HEK293 (cell line): ENCODE results near the gene UMOD.

Source experiments
- KLF7 ChIP-seq: fragments of 450-650 bp; formaldehyde crosslinking; IDR thresholded peaks from 2 replicates; pipeline ENCODE4 v1.5.1; 2016; ENCODE audit warnings: missing biosample characterization, missing genetic modification characterization, borderline replicate concordance
- ZBTB48 ChIP-seq: fragments of 450-650 bp; formaldehyde crosslinking; IDR thresholded peaks from 2 replicates; pipeline ENCODE4 v1.5.1; 2016; ENCODE audit warnings: missing biosample characterization, missing genetic modification characterization
- ZNF24 ChIP-seq: fragments of 450-650 bp; formaldehyde crosslinking; IDR thresholded peaks from 2 replicates; pipeline ENCODE4 v1.5.1; 2016; ENCODE audit warnings: missing biosample characterization, missing genetic modification characterization
- ZNF701 ChIP-seq: fragments of 450-650 bp; formaldehyde crosslinking; IDR thresholded peaks from 2 replicates; pipeline ENCODE4 v1.5.1; 2016; ENCODE audit warnings: missing biosample characterization, missing genetic modification characterization
- ZXDB ChIP-seq: fragments of 450-650 bp; formaldehyde crosslinking; IDR thresholded peaks from 2 replicates; pipeline ENCODE4 v1.5.1; 2016; ENCODE audit warnings: missing biosample characterization, missing genetic modification characterization
- TF ChIP-seq, protein P1 (sequence below): fragments of 450-650 bp; formaldehyde crosslinking; IDR thresholded peaks from 2 replicates; pipeline ENCODE4 v1.5.1; 2016; ENCODE audit warnings: missing biosample characterization, missing genetic modification characterization
- TF ChIP-seq, protein P2 (sequence below): fragments of 450-650 bp; formaldehyde crosslinking; IDR thresholded peaks from 2 replicates; pipeline ENCODE4 v1.5.1; 2017; ENCODE audit warnings: missing biosample characterization, missing genetic modification characterization
- TF ChIP-seq, protein P3 (sequence below): fragments of 450-650 bp; formaldehyde crosslinking; optimal IDR thresholded peaks from 2 replicates; pipeline ENCODE3; 2016; ENCODE audit warnings: missing biosample characterization, mild to moderate bottlenecking, missing genetic modification characterization
- TF ChIP-seq, protein P4 (sequence below): sonication (generic); formaldehyde crosslinking; IDR thresholded peaks from 2 replicates; pipeline ENCODE4 v1.8.1; 2022; ENCODE audit warnings: mild to moderate bottlenecking, moderate library complexity, missing genetic modification reagents
- TF ChIP-seq, protein P5 (sequence below): fragments of 450-650 bp; formaldehyde crosslinking; IDR thresholded peaks from 2 replicates; pipeline ENCODE4 v1.5.1; 2016; ENCODE audit warnings: missing biosample characterization, missing genetic modification characterization, borderline replicate concordance

DNA sequence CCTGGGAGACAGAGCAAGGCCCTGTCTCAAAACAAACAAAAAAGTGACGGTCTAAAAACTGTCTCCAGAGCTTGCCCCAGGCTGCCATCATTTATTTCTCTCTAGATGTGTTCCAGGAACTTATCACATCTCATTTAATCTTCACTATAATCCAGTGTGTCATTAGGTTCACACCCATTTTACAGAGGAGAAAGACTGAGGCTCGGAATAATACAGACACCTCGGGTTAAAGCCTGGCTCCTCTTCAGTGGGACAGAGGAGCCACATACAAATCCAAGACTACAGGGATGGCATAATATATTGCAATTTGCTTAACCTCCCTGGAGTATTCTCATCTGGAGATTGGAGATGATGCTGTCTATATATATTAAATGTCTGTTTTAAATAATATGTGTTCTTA lies 46.1 kb upstream of the UMOD start:
- TF ChIP-seq, protein P1, sequence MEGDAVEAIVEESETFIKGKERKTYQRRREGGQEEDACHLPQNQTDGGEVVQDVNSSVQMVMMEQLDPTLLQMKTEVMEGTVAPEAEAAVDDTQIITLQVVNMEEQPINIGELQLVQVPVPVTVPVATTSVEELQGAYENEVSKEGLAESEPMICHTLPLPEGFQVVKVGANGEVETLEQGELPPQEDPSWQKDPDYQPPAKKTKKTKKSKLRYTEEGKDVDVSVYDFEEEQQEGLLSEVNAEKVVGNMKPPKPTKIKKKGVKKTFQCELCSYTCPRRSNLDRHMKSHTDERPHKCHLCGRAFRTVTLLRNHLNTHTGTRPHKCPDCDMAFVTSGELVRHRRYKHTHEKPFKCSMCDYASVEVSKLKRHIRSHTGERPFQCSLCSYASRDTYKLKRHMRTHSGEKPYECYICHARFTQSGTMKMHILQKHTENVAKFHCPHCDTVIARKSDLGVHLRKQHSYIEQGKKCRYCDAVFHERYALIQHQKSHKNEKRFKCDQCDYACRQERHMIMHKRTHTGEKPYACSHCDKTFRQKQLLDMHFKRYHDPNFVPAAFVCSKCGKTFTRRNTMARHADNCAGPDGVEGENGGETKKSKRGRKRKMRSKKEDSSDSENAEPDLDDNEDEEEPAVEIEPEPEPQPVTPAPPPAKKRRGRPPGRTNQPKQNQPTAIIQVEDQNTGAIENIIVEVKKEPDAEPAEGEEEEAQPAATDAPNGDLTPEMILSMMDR (tag by site-specific recombination): no peak
- TF ChIP-seq KLF7 (tag by site-specific recombination) (no peak), ZXDB (no peak), ZNF701 (tag by site-specific recombination) (no peak), ZNF24 (tag by site-specific recombination) (no peak), ZBTB48 (no peak)
- TF ChIP-seq, protein P2, sequence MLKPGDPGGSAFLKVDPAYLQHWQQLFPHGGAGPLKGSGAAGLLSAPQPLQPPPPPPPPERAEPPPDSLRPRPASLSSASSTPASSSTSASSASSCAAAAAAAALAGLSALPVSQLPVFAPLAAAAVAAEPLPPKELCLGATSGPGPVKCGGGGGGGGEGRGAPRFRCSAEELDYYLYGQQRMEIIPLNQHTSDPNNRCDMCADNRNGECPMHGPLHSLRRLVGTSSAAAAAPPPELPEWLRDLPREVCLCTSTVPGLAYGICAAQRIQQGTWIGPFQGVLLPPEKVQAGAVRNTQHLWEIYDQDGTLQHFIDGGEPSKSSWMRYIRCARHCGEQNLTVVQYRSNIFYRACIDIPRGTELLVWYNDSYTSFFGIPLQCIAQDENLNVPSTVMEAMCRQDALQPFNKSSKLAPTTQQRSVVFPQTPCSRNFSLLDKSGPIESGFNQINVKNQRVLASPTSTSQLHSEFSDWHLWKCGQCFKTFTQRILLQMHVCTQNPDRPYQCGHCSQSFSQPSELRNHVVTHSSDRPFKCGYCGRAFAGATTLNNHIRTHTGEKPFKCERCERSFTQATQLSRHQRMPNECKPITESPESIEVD (tag by site-specific recombination): no peak
- TF ChIP-seq, protein P3, sequence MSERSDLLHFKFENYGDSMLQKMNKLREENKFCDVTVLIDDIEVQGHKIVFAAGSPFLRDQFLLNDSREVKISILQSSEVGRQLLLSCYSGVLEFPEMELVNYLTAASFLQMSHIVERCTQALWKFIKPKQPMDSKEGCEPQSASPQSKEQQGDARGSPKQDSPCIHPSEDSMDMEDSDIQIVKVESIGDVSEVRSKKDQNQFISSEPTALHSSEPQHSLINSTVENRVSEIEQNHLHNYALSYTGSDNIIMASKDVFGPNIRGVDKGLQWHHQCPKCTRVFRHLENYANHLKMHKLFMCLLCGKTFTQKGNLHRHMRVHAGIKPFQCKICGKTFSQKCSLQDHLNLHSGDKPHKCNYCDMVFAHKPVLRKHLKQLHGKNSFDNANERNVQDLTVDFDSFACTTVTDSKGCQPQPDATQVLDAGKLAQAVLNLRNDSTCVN (tag by site-specific recombination): no peak
- TF ChIP-seq, protein P4, sequence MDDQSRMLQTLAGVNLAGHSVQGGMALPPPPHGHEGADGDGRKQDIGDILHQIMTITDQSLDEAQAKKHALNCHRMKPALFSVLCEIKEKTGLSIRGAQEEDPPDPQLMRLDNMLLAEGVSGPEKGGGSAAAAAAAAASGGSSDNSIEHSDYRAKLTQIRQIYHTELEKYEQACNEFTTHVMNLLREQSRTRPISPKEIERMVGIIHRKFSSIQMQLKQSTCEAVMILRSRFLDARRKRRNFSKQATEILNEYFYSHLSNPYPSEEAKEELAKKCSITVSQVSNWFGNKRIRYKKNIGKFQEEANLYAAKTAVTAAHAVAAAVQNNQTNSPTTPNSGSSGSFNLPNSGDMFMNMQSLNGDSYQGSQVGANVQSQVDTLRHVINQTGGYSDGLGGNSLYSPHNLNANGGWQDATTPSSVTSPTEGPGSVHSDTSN (CRISPR knock-in tag): no peak
- TF ChIP-seq, protein P5, sequence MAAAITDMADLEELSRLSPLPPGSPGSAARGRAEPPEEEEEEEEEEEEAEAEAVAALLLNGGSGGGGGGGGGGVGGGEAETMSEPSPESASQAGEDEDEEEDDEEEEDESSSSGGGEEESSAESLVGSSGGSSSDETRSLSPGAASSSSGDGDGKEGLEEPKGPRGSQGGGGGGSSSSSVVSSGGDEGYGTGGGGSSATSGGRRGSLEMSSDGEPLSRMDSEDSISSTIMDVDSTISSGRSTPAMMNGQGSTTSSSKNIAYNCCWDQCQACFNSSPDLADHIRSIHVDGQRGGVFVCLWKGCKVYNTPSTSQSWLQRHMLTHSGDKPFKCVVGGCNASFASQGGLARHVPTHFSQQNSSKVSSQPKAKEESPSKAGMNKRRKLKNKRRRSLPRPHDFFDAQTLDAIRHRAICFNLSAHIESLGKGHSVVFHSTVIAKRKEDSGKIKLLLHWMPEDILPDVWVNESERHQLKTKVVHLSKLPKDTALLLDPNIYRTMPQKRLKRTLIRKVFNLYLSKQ: no peak
